GM23338 (cell line): ENCODE results near the gene AP2M1. TPM values are rescaled to one million over a fixed set of nuclear protein-coding genes. Genes with fewer than 3 reads are reported as not detected.
"Not testable (repeated sequence)": the region's sequence is repeated elsewhere in the genome, so short reads cannot be mapped to it uniquely, and the experiment has no call there.

Source experiments
- ATAC-seq: fragments of 200-7000 bp; cut with Tn5 transposase; 3 replicates; pipeline ENCODE4 v1.9.1; 2020
- DNase-seq: peaks from one replicate; pipeline ENCODE4 v3.0.0-alpha.2; 2015; ENCODE audit warnings: low spot score
- H2AFZ ChIP-seq: fragments of 200-600 bp; sonication (generic); 2 replicates; pipeline ENCODE4 v1.8.0; 2016; ENCODE audit warnings: antibody characterized with exemption, mild to moderate bottlenecking, moderate library complexity
- H3F3A ChIP-seq: fragments of 200-600 bp; sonication (generic); replicated peaks from 2 replicates; pipeline ENCODE4 v1.8.0; 2017; ENCODE audit warnings: antibody characterized with exemption, mixed run types, low read depth
- H3K27ac ChIP-seq: fragments of 200-600 bp; sonication (generic); 2 replicates; pipeline ENCODE4 v1.6.1; 2016; ENCODE audit warnings: low read depth
- H3K27me3 ChIP-seq: fragments of 200-600 bp; sonication (generic); 2 replicates; pipeline ENCODE4 v1.8.0; 2016; ENCODE audit warnings: mild to moderate bottlenecking, mixed run types, moderate library complexity; ENCODE audit not compliant: insufficient read depth
- H3K36me3 ChIP-seq: fragments of 200-600 bp; sonication (generic); 2 replicates; pipeline ENCODE4 v1.8.0; 2016; ENCODE audit warnings: mild to moderate bottlenecking; ENCODE audit not compliant: insufficient read depth
- H3K4me1 ChIP-seq: fragments of 200-600 bp; sonication (generic); 2 replicates; pipeline ENCODE4 v1.8.0; 2016; ENCODE audit warnings: mild to moderate bottlenecking, moderate library complexity; ENCODE audit not compliant: insufficient read depth
- H3K4me2 ChIP-seq: fragments of 200-600 bp; sonication (generic); 2 replicates; pipeline ENCODE4 v1.7.1; 2017; ENCODE audit warnings: mixed run types
- H3K4me3 ChIP-seq: fragments of 200-600 bp; sonication (generic); 2 replicates; pipeline ENCODE4 v1.6.1; 2016; ENCODE audit warnings: mixed run types
- H3K79me2 ChIP-seq: fragments of 200-600 bp; sonication (generic); replicated peaks from 2 replicates; pipeline ENCODE4 v1.8.0; 2017; ENCODE audit warnings: mild to moderate bottlenecking; ENCODE audit not compliant: insufficient read depth
- H3K9me2 ChIP-seq: fragments of 200-600 bp; sonication (generic); 2 replicates; pipeline ENCODE4 v1.8.0; 2017; ENCODE audit not compliant: insufficient read depth
- H4K20me1 ChIP-seq: fragments of 200-600 bp; sonication (generic); replicated peaks from 2 replicates; pipeline ENCODE4 v1.8.0; 2017; ENCODE audit warnings: mild to moderate bottlenecking; ENCODE audit not compliant: insufficient read depth
- H3K27ac Mint-ChIP-seq: 2 replicates; pipeline ENCODE4 v1.8.0; 2020; ENCODE audit warnings: inconsistent platforms, mild to moderate bottlenecking, moderate library complexity, mixed read lengths
- H3K27me3 Mint-ChIP-seq: 3 replicates; pipeline ENCODE4 v1.8.0; 2022; ENCODE audit warnings: low read depth, mild to moderate bottlenecking, moderate library complexity, mixed read lengths, inconsistent platforms; ENCODE audit not compliant: insufficient read depth, poor library complexity
- H3K36me3 Mint-ChIP-seq: 3 replicates; pipeline ENCODE4 v1.8.0; 2021; ENCODE audit warnings: low read depth, mild to moderate bottlenecking, inconsistent platforms, moderate library complexity, mixed read lengths
- H3K4me1 Mint-ChIP-seq: 3 replicates; pipeline ENCODE4 v1.8.0; 2020; ENCODE audit warnings: mild to moderate bottlenecking, inconsistent platforms, mixed read lengths
- H3K4me3 Mint-ChIP-seq: 3 replicates; pipeline ENCODE4 v1.8.0; 2021; ENCODE audit warnings: moderate library complexity, mild to moderate bottlenecking, inconsistent platforms, mixed read lengths
- H3K9me3 Mint-ChIP-seq: 3 replicates; pipeline ENCODE4 v1.8.0; 2020; ENCODE audit warnings: moderate library complexity, mild to moderate bottlenecking, inconsistent platforms, mixed read lengths
- CTCF ChIP-seq, 2 experiments: fragments of 200-600 bp in 1 of 2; sonication (generic) in 1 of 2; conservative IDR thresholded peaks; 2 replicates each; pipeline versions ENCODE4 v1.5.1 to v1.6.1; 2016 to 2017; ENCODE audit warnings: antibody characterized with exemption in 2 of 2, low read depth in 2 of 2, mild to moderate bottlenecking in 2 of 2, moderate library complexity in 1 of 2
- POLR2AphosphoS5 ChIP-seq: IDR thresholded peaks from 2 replicates; pipeline ENCODE4 v1.6.1; 2016; ENCODE audit warnings: antibody characterized with exemption, low read depth
- STAT1 ChIP-seq: IDR thresholded peaks from one replicate; pipeline ENCODE4 v1.6.1; 2016; ENCODE audit warnings: antibody characterized with exemption; ENCODE audit not compliant: unreplicated experiment
- ZNF114 ChIP-seq: fragments of 250-450 bp; sonication (Bioruptor Pico); IDR thresholded peaks from 2 replicates; pipeline ENCODE4 v1.5.0; 2020; ENCODE audit warnings: mild to moderate bottlenecking, moderate library complexity
- polyA plus RNA-seq: library from polyadenylated mRNA; unstranded; fragments of >200 nt; fragmentation: Nextera tagmentation; extraction: Ambion mirVana; gene quantifications from 2 replicates; pipeline ENCODE4 v1.2.1, GENCODE V29; 2016
- total RNA-seq: library from RNA; depleted of rRNA; stranded (reverse); fragments of >200 nt; shearing (Covaris generic); gene quantifications from 2 replicates; pipeline ENCODE4 v1.2.3, GENCODE V29; 2014

Gene AP2M1
- total and polyA plus RNA-seq, 2 experiments from 2014 or later: 215 to 305 TPM

- TF ChIP-seq STAT1: no peak
Observed at GRCh38 chr3:184149123-184149522, 25.5 kb upstream of the AP2M1 start (continued).

GRCh38 chr3:184149770-184150169 lies 24.9 kb upstream of the AP2M1 start:
- Mint-ChIP-seq H3K27ac (0 out of 2 replicates have a peak overlapping the region, but pooled peaks have one; percentile 70), H3K4me1 (peaks cover 11% of the 10 kb centered on the region; the same call in 2 of the 3 replicates)
- not testable (repeated sequence) for H3K79me2 ChIP-seq, H3K27ac ChIP-seq, H3K4me1 ChIP-seq, H3K27me3 Mint-ChIP-seq, H3F3A ChIP-seq, H3K36me3 Mint-ChIP-seq, H3K4me3 Mint-ChIP-seq, H3K27me3 ChIP-seq, H3K9me3 Mint-ChIP-seq, H2AFZ ChIP-seq, H3K4me3 ChIP-seq, H4K20me1 ChIP-seq, H3K36me3 ChIP-seq, H3K4me2 ChIP-seq, H3K9me2 ChIP-seq
- TF ChIP-seq CTCF (conservative IDR thresholded peaks at IDR 0.05; ENCODE audit: low read depth in 2 of 2): peak; percentile 26 to 52; a peak in 2 of 4 replicates
- DNase-seq: peak; percentile 53
- peak; percentile 81 for ATAC-seq

GRCh38 chr3:184154885-184155643 lies 19.6 kb upstream of the AP2M1 start, which contains the start of gene DVL3:
Gene DVL3 (plus strand): TSS chr3:184155377. CDS start chr3:184155636, 259 bp downstream.
- Histone ChIP-seq H4K20me1 (0 out of 2 replicates have a peak, but pooled peaks cover 7% of the 10 kb centered on the region), H3K9me2 (no peaks in the 10 kb centered on the region), H3K79me2 (peaks cover 42% of the 10 kb centered on the region), H3K27me3 (no peaks in the 10 kb centered on the region), H3K4me1 (peaks cover 20% of the 10 kb centered on the region), H2AFZ (peak within 1 kb of the TSS; percentile 99), H3K27ac (peak within 1 kb of the TSS; percentile 93), H3F3A (peaks cover 18% of the 10 kb centered on the region), H3K4me3 (peak within 1 kb of the TSS; percentile 95), H3K36me3 (no peaks in the 10 kb centered on the region; the same call in 1 of the 2 replicates), H3K4me2 (peak within 1 kb of the TSS; percentile 98)
- ATAC-seq: peak; percentile 62
- H3K9me3 Mint-ChIP-seq: no peaks in the 10 kb centered on the region
- H3K36me3 Mint-ChIP-seq: peaks cover 4% of the 10 kb centered on the region
- TF ChIP-seq ZNF114: no peak
- TF ChIP-seq POLR2AphosphoS5: peak; percentile 48
- peak within 1 kb of the TSS; percentile 98 for H3K4me3 Mint-ChIP-seq
- peak; percentile 70 for DNase-seq
- H3K27ac Mint-ChIP-seq: peak within 1 kb of the TSS; percentile 97
- H3K4me1 Mint-ChIP-seq: peaks cover 18% of the 10 kb centered on the region; the same call in 2 of the 3 replicates
- H3K27me3 Mint-ChIP-seq: peaks cover 10% of the 10 kb centered on the region
